DND-41 (cell line): ENCODE data around the gene TSEN15.

Experiments used
- EZH2 ChIP-seq: IDR thresholded peaks from 3 replicates; pipeline ENCODE4 v1.6.1; 2012; ENCODE audit warnings: borderline replicate concordance, low read depth, mild to moderate bottlenecking, moderate library complexity, low read length, inconsistent platforms; ENCODE audit not compliant: severe bottlenecking
- TF ChIP-seq, protein P1 (sequence below): IDR thresholded peaks from 2 replicates; pipeline ENCODE4 v1.5.1; 2012; ENCODE audit warnings: borderline replicate concordance, low read length, moderate library complexity, mild to moderate bottlenecking; ENCODE audit not compliant: poor library complexity, severe bottlenecking; ENCODE audit errors: extremely low read depth

DNA sequence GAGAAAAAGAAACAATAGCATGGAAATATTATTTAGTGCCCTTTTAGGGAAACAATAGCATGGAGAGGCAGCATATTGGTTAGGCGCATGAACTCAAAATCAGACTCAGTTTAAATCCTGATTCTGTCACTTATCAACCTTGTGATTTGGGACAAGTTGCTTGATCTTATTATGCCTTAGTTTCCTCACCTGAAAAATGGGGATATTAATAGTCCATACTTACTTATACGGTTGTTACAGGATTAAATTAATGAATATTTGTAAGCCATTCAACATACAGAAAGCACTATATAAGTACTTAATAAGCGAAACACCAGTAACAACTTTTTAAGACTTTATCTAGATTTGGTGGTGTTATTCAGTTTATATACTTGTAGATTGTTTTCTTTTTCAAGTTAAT, 1.2 kb downstream of the TSEN15 start:
- TF ChIP-seq, protein P1, sequence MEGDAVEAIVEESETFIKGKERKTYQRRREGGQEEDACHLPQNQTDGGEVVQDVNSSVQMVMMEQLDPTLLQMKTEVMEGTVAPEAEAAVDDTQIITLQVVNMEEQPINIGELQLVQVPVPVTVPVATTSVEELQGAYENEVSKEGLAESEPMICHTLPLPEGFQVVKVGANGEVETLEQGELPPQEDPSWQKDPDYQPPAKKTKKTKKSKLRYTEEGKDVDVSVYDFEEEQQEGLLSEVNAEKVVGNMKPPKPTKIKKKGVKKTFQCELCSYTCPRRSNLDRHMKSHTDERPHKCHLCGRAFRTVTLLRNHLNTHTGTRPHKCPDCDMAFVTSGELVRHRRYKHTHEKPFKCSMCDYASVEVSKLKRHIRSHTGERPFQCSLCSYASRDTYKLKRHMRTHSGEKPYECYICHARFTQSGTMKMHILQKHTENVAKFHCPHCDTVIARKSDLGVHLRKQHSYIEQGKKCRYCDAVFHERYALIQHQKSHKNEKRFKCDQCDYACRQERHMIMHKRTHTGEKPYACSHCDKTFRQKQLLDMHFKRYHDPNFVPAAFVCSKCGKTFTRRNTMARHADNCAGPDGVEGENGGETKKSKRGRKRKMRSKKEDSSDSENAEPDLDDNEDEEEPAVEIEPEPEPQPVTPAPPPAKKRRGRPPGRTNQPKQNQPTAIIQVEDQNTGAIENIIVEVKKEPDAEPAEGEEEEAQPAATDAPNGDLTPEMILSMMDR: no peak
- no peak for TF ChIP-seq EZH2
